ENCODE measurements around the gene EVI2B.
"Not testable (repeated sequence)": the region's sequence is repeated elsewhere in the genome, so short reads cannot be mapped to it uniquely, and the experiment has no call there.

Gene EVI2B

DNA sequence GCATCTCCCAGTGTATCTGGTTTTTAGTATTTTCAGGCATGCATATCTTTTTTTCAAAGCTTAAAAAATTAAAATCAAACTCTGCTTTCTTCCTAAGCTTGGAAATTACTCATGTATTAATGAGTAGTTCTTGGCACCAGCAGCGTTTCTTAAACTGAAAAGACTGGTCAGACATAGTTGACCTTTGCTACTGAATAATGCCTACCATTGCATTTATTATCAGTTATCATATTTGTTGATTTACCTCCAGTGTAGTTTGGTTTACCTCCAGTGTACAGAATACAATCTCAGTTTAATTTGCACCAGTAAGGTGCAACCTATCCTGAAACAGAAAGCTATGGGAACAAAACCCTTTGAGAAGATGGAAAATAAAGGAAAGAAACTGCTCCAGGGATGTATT, 42.1 kb upstream of the EVI2B start:
- H3K36me3 ChIP-seq (ENCODE audit: low read length): peaks cover 8% of the 10 kb centered on the region; the same call in 1 of the 2 replicates
- H3F3A ChIP-seq (ENCODE audit: insufficient read depth): no peaks in the 10 kb centered on the region
- H2AFZ ChIP-seq (ENCODE audit: low read depth, low read length, severe bottlenecking): no peak overlapping the region
- no peak overlapping the region for H3K4me2 ChIP-seq (ENCODE audit: low read depth, low read length, poor library complexity, severe bottlenecking)
- no peaks in the 10 kb centered on the region for H3K9me3 ChIP-seq (ENCODE audit: insufficient read depth, low read length)
- H4K20me1 ChIP-seq (ENCODE audit: low read depth, low read length): no peaks in the 10 kb centered on the region
- H3K4me3 ChIP-seq (ENCODE audit: insufficient read depth, low read length, poor library complexity, severe bottlenecking): no peak overlapping the region
- no peak overlapping the region for H3K27ac ChIP-seq (ENCODE audit: low read depth, low read length)
- H3K9me2 ChIP-seq (replicated peaks; ENCODE audit: insufficient read depth, low read length): no peaks in the 10 kb centered on the region
- no peak overlapping the region for H3K9ac ChIP-seq (ENCODE audit: low read length)
- no peaks in the 10 kb centered on the region for H3K27me3 ChIP-seq (ENCODE audit: low read length)
- no peak for TF ChIP-seq EZH2phosphoT487 (conservative IDR thresholded peaks at IDR 0.05; ENCODE audit: low read length)
- TF ChIP-seq, protein P1, sequence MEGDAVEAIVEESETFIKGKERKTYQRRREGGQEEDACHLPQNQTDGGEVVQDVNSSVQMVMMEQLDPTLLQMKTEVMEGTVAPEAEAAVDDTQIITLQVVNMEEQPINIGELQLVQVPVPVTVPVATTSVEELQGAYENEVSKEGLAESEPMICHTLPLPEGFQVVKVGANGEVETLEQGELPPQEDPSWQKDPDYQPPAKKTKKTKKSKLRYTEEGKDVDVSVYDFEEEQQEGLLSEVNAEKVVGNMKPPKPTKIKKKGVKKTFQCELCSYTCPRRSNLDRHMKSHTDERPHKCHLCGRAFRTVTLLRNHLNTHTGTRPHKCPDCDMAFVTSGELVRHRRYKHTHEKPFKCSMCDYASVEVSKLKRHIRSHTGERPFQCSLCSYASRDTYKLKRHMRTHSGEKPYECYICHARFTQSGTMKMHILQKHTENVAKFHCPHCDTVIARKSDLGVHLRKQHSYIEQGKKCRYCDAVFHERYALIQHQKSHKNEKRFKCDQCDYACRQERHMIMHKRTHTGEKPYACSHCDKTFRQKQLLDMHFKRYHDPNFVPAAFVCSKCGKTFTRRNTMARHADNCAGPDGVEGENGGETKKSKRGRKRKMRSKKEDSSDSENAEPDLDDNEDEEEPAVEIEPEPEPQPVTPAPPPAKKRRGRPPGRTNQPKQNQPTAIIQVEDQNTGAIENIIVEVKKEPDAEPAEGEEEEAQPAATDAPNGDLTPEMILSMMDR (IDR thresholded peaks at IDR 0.05; ENCODE audit: insufficient read depth, low read length, poor library complexity, severe bottlenecking): no peak
- no peaks in the 10 kb centered on the region for H3K79me2 ChIP-seq (ENCODE audit: insufficient read depth, low read length)

DNA sequence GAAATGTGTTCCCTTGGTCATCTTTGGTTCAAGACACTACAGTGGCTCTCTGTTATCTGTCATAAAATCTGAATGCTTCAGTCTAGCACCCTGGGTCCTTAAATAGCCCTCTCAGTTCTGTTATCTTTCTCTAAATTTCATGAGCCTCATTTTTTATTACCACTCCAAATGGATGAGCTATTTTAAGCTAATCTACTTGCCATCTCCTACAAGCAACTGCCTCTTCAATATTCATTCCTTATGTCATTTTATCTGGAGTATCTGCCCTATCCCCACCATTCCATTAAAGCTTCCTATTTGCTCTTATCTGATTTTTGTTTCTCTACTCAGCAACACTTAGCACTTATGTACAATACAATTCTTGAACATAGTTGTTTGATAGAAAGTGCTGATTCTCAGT, 35.6 kb upstream of the EVI2B start:
- H3K9me2 ChIP-seq (replicated peaks; ENCODE audit: insufficient read depth, low read length): no peaks in the 10 kb centered on the region
- no peaks in the 10 kb centered on the region for H4K20me1 ChIP-seq (ENCODE audit: low read depth, low read length)
- no peaks in the 10 kb centered on the region for H3F3A ChIP-seq (ENCODE audit: insufficient read depth)
- no peak overlapping the region for H2AFZ ChIP-seq (ENCODE audit: low read depth, low read length, severe bottlenecking)
- H3K9ac ChIP-seq (ENCODE audit: low read length): no peak overlapping the region
- TF ChIP-seq EZH2phosphoT487 (conservative IDR thresholded peaks at IDR 0.05; ENCODE audit: low read length): no peak
- TF ChIP-seq, protein P1 (IDR thresholded peaks at IDR 0.05; ENCODE audit: insufficient read depth, low read length, poor library complexity, severe bottlenecking): no peak
- peaks cover 10% of the 10 kb centered on the region; the same call in 1 of the 2 replicates for H3K36me3 ChIP-seq (ENCODE audit: low read length)
- H3K4me3 ChIP-seq (ENCODE audit: insufficient read depth, low read length, poor library complexity, severe bottlenecking): no peak overlapping the region
- H3K9me3 ChIP-seq (ENCODE audit: insufficient read depth, low read length): no peaks in the 10 kb centered on the region
- no peak overlapping the region for H3K27ac ChIP-seq (ENCODE audit: low read depth, low read length)
- H3K4me2 ChIP-seq (ENCODE audit: low read depth, low read length, poor library complexity, severe bottlenecking): no peak overlapping the region
- no peaks in the 10 kb centered on the region for H3K27me3 ChIP-seq (ENCODE audit: low read length)
- no peaks in the 10 kb centered on the region for H3K79me2 ChIP-seq (ENCODE audit: insufficient read depth, low read length)

DNA sequence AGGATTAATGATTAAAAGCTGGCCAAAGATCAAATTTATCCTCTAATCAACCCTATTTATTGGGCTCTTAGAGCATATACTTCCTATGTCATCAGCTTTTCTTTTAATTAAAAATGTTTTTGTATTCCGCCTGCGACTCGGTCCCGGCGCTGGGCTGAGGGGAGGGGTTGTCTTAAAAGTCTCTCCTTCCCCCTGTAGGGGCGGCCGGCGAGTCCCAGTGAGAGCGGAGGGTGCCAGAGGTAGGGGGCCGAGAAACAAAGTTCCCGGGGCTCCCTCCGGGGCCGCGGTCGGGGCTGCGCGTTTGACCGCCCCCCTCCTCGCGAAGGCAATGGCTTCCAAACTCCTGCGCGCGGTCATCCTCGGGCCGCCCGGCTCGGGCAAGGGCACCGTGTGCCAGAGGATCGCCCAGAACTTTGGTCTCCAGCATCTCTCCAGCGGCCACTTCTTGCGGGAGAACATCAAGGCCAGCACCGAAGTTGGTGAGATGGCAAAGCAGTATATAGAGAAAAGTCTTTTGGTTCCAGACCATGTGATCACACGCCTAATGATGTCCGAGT, 31.4 kb upstream of the EVI2B start:
- H3K4me3 ChIP-seq (ENCODE audit: insufficient read depth, low read length, poor library complexity, severe bottlenecking); H3K9ac ChIP-seq (ENCODE audit: low read length); H3K27me3 ChIP-seq (ENCODE audit: low read length); H3F3A ChIP-seq (ENCODE audit: insufficient read depth); H3K27ac ChIP-seq (ENCODE audit: low read depth, low read length); H2AFZ ChIP-seq (ENCODE audit: low read depth, low read length, severe bottlenecking); H4K20me1 ChIP-seq (ENCODE audit: low read depth, low read length); H3K9me3 ChIP-seq (ENCODE audit: insufficient read depth, low read length); H3K79me2 ChIP-seq (ENCODE audit: insufficient read depth, low read length); H3K4me2 ChIP-seq (ENCODE audit: low read depth, low read length, poor library complexity, severe bottlenecking); H3K36me3 ChIP-seq (ENCODE audit: low read length); H3K9me2 ChIP-seq (replicated peaks; ENCODE audit: insufficient read depth, low read length): not testable (repeated sequence)

DNA sequence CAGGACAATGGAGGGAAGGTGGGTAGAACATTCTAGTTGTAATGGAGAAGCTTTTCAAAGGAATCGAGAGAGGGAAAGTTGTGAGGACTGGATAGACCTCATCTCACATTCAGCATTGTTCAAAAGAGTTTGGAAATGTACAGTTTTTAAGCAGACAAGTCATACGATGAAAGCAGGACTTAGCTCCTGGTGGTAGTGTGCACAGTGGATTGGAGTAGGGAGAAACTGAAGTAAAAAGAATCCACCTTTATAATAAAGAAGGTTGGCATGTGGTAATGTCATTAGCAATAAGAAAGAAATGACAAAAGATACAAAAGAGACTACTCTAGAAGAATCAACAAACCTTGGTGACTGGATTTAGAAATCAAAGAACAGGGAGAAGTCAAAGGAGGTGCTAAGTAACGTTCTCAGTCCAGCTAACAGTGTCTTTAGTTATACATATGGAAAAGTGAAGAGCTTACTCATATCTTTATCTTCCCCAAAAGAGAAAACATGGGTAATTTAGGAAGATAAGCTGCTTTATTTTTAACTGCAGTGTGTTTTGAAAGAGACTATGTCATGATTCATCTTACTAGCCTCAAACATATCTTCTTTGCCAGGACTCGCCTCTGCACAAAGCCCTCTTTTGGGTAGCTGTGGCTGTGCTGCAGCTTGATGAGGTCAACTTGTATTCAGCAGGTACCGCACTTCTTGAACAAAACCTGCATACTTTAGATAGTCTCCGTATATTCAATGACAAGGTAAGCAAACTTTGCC, 26.2 kb upstream of the EVI2B start:
- no peak overlapping the region for H2AFZ ChIP-seq (ENCODE audit: low read depth, low read length, severe bottlenecking)
- no peaks in the 10 kb centered on the region for H4K20me1 ChIP-seq (ENCODE audit: low read depth, low read length)
- no peaks in the 10 kb centered on the region; the same call in 1 of the 2 replicates for H3F3A ChIP-seq (ENCODE audit: insufficient read depth)
- H3K27ac ChIP-seq (ENCODE audit: low read depth, low read length): no peak overlapping the region
- H3K79me2 ChIP-seq (ENCODE audit: insufficient read depth, low read length): no peaks in the 10 kb centered on the region
- no peak overlapping the region for H3K9ac ChIP-seq (ENCODE audit: low read length)
- H3K4me2 ChIP-seq (ENCODE audit: low read depth, low read length, poor library complexity, severe bottlenecking): no peak overlapping the region
- H3K4me3 ChIP-seq (ENCODE audit: insufficient read depth, low read length, poor library complexity, severe bottlenecking): no peak overlapping the region
- H3K9me2 ChIP-seq (replicated peaks; ENCODE audit: insufficient read depth, low read length): no peaks in the 10 kb centered on the region
- no peaks in the 10 kb centered on the region for H3K27me3 ChIP-seq (ENCODE audit: low read length)
- peaks cover 18% of the 10 kb centered on the region; the same call in 1 of the 2 replicates for H3K36me3 ChIP-seq (ENCODE audit: low read length)
- H3K9me3 ChIP-seq (ENCODE audit: insufficient read depth, low read length): no peaks in the 10 kb centered on the region
- TF ChIP-seq, protein P1 (IDR thresholded peaks at IDR 0.05; ENCODE audit: insufficient read depth, low read length, poor library complexity, severe bottlenecking): no peak
- no peak for TF ChIP-seq EZH2phosphoT487 (conservative IDR thresholded peaks at IDR 0.05; ENCODE audit: low read length)

All from SU-DHL-6 (cell line).